GM10847 (cell line): ENCODE data around the gene LANCL1.

ENCODE experiments used
- POLR2A ChIP-seq: IDR thresholded peaks from 2 replicates; pipeline ENCODE4 v1.6.1; 2011; ENCODE audit not compliant: insufficient read length; ENCODE audit errors: extremely low read depth

The LANCL1 gene, protein sequence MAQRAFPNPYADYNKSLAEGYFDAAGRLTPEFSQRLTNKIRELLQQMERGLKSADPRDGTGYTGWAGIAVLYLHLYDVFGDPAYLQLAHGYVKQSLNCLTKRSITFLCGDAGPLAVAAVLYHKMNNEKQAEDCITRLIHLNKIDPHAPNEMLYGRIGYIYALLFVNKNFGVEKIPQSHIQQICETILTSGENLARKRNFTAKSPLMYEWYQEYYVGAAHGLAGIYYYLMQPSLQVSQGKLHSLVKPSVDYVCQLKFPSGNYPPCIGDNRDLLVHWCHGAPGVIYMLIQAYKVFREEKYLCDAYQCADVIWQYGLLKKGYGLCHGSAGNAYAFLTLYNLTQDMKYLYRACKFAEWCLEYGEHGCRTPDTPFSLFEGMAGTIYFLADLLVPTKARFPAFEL

DNA sequence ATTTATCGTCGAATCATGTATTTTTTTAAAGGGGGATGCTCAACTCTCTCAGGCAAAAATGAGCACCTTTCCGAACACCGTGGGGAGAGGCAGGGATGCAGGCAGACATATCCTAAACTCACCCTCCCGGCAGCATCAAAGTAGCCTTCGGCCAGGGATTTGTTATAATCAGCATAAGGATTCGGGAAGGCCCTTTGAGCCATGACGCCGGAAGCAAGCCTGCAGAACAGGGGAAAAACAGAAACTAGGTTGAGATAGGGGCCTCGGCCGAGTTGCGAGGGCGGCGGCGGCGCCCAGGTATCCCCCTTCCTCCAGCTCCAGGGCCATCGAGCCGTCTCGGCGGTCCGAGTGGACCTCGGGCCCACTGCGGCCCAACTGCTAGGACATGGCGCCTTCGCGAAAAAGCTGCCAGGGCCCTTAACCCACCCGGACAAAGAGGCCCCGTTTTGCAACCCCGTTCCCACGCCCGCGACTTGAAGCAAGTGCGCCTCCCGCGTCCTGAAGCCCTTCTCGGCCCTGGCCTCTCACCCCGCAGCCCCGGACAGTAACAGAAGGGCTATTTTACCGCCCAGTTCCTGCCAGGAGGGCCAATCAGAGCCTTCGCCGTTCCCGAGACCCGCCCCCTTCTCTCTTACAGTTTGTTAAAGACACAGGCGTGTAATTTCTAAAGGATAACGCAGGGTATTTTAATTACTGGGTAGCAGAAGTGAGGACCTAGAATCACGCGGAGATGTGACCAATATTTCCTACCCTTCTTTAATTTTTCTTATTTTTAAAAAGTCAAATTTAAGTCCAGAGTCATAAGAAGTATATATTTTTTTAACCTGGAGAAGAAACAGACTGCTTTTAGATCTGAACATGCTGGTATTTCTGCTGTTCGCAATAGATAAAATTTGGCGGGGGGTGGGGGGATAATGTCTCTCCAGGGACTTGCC is at the start of gene LANCL1:
Gene LANCL1, minus strand, starts transcription at position 566 of the 935 bp plus-strand sequence. Its CDS starts 363 bp downstream, at position 203.
- peak; percentile 75 for TF ChIP-seq POLR2A

DNA sequence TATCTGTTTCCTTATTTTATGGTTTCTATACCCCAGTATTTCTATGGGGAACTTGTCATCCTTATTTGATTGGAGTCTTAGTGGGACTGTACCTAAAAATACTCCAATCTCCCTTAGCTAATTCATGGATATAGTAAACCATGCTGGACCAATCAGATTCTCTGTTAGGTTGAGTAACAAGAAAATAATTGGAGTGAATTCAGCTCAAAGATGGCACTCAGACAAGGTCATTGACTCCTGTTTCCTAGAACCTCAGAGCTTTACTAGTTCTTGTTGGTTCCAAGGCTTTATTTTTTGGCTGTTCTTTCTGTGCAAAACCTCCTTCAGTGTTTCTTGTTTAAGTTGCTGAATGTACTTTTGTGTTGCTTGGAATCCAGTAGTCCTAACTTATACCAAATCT is 48.0 kb upstream of the LANCL1 start:
- TF ChIP-seq POLR2A: no peak

DNA sequence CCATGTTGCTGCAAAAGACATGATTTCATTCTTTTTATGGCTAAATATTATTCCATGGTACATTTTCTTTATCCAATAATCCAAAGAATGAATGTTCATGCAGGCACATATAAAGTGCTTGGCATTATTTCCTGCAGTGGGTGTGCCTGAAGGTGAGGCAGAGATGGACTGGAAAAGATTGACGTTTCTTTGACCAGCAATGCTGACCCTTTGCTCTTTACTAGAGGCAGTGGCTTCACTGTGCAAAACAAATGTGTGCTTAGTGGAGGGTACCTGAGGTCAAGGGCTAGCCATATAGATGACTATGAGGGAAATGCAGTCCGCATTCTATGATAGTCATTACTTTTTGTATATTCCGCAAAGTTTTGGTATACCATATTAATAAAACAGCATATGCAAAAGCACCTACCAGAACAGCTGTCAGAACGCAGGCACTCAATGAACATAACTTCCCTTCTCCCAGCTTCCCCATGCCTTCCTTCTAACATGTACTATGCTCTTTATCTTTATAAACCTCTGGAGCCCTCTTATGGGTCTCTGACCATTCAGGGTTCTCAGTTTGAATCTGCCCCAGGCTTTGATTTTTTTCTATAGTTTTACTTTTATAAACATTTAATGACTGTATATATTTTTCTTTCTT is 47.2 kb upstream of the LANCL1 start:
- no peak for TF ChIP-seq POLR2A

DNA sequence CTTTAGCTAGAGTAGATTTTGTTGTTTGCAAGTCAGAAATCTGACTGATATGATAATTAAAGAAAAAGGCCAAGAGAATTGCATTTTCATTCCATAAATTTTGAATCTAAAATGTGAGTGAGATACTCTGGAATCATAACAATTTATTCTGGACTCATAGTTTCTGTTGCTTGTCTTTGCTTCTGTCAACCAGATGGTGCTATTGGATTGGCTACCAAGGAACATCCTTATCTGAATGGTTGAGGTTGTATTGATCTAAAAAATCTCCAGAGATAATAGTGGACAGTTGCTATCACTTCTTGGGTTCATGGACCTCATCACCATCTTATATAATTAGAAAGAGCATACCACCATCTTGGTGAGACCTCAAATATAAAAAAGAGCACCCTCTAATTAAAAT is 45.8 kb upstream of the LANCL1 start:
- no peak for TF ChIP-seq POLR2A

DNA sequence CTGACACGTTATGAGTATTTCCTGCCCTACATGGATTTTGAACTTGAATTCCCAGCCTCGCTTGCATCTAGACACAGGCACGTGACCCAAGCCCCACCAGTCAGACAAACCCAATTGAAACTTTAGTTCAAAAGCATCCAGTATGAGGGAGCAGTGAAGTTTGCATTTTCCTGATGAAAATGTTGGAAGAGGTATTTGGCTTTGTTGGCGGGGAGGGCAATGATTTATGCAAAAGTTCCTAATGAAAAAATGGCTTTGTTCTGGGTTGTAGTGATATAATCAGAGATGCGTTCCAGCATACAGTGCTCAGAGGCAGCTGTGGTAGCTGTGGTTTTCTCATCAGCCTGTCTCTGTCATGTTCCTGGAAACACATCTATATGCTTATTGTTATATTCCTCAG is 43.0 kb upstream of the LANCL1 start:
- TF ChIP-seq POLR2A: no peak

DNA sequence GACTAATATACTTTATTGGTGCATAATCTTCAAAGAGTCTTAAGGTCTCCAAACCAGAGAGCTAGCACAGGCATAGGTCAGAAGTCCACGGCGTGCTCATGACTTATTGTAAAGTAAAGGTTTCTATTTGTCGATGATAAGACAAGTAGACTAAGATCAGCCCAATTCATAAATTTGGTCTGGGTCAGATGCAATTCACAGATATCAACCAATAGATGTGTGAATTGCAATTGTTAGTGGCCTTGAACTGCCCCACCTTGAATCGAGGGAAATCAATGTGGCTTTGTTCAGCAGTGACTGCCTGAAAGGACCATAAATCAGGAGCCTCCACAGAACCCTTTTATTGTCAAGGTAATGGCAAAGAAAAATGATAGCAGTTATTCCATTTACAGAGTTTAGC is 40.7 kb upstream of the LANCL1 start:
- TF ChIP-seq POLR2A: no peak

DNA sequence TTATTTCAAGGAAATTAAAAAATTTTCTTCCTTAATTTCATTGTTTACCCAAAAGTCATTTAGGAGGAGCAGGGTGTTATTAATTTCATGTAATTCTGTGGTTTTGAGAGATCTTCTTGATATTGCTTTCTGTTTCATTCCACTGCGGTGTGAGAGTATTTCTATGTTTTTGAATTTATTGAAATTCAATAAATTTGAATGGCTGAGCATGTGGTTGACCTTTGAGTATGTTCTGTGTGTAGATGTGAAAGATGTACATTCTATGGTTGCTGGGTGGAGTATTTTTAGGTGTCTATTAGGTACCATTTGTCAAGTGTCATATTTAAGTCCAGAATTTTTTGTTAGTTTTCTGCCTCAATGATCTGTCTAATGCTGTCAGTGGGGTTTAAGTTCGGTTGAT is 39.4 kb upstream of the LANCL1 start:
- no peak for TF ChIP-seq POLR2A

DNA sequence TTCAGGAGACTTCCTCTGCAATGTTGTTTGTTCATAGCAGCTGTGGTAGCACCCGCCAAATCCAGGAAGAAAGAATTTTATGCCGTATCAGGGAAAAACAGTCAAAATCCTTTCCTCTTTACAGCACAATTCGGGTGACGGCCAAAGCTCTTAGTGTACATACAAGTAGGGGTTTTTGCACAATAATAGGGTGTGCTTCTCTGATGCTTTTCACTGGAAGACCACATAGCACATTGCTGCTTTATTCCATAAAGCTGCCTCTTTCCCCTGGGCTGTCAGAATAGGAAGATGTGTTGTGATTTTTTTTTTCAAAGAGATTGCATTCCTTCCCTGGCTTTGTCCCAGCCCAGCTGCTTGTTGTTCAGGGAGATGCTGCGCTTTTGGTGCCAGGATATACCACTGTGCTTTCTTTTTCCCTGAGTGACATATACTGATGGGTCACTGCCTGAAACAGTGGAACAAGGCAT is 27.2 kb upstream of the LANCL1 start:
- no peak for TF ChIP-seq POLR2A

DNA sequence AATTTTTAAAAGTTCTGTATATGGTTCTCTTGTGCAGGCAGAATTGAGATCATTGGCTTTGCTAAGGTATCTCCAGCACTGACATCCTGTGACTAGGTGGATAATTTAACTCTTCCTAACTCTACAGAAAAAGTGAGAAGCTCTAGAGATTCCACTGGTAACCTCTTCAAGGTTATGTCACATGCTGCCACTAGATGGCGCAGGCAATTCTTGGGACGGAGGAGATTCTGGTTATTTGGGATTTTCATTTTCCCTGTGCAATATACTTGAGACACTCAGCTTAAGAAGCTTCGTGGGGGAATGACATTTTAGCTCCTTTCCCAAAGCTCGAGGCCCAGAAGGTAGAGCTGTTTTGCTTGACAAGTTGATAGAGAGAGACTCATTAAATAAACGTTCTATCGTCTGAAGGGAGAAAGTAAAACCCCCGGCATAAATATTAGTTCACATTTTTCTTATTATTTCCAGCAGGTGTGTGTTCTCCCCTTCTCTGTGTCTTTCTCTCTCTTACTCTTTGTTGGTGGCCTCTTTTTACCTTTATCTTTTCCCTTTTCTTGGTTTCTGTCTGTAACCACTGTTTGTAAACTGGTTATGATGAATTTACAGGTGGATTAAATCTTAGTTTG is 26.6 kb upstream of the LANCL1 start:
- no peak for TF ChIP-seq POLR2A

DNA sequence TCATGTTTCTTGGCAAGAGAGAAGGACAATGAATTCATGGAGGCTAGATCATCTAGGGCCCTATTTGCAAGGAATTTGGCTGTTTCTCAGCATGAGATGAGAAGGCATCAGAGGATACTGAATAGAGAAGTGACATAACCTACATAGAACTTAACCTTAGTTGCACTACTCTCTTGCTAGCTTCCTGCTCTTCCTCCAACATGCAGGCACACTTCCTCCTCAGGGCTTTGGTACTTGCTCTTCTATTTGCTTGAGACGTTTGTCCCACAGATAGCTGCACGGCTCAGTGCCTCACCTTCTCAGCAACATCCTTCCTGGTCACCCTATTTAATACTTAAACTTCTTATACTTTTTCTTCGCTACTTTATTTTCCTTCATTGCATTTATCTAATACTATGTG is 20.0 kb upstream of the LANCL1 start:
- TF ChIP-seq POLR2A: no peak

DNA sequence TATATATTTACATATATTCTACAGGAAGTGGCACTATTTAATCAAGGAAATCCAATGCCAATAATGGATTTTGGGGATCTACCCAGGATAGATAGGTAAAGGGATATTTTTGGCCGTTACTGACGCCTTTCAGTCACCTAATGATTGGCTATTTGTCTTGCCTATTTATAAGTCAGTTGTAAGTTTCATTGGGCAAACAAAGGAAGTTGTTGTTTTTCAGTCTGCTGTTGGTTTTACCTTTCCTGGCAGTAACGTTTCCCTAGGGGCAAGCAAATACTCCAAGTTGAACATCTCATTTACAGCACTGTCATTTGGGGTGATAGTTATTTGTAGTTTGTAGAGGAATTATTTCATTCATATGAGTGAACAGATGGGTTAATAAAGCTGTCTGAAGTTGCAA is 17.0 kb upstream of the LANCL1 start:
- TF ChIP-seq POLR2A: no peak

DNA sequence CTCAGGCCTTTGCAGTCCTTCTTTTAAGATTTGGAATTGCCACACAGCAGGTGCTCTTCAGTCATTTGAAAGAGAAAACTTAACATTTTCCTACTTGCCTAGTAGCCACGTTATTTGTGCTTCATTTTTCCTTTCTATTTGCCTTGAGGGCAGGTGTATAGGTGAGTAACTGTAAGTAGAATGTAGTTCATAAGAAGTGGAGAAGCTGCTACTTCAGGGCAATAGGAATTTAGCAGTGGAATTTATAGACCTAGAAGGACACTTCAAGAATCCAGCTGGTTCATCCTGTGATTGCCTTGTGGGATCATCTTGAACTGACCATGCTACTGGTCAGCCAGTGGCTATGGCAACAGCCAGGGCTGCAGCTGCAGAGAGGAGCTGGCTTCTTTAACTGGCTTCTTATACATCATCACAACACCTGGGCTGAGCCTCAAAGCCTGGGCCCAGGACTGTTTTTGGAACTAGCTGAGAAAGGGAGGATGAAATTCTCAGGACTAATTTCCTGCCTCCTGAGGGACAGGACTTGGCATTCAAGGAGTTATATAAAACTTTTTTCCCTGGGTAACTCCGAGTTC is 5.1 kb upstream of the LANCL1 start:
- no peak for TF ChIP-seq POLR2A

DNA sequence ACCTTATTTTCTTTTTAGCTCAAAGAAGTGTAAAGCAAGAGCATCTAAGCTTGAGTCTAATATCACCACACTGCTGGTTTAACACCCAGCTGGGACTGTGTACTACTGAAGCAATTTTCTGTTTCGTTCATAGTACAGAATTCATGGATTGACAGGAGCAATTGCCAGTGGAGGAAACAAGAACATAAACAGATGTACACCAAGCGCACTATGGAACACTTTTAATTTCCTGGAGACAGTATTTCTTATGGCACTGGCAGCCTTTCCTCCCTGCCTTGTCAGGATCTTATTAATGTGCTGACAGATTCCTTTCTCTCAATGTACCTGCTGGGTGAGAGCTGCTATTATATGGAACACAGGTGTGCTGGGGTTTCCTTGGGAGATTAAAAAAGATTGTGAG is 4.2 kb upstream of the LANCL1 start:
- TF ChIP-seq POLR2A: no peak

DNA sequence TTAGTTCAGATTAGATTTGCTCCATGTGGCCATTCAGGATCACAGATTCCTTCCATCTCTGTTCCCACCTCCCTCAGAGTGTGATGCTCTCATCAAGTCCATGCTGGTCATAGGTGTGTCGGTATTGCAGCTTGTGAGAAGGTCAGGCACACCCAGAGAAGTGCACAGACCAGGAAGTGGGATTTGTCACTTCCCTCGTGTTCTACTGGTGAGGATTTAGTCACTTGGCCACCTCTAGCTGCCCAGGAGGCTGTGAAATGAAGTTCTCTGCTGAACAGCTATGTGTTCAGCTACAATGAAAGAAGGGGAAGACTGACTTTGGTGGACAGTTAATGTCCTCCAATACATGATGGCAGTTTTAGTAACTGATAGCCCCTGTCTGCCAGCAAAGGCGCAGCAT is 3.5 kb upstream of the LANCL1 start:
- no peak for TF ChIP-seq POLR2A

DNA sequence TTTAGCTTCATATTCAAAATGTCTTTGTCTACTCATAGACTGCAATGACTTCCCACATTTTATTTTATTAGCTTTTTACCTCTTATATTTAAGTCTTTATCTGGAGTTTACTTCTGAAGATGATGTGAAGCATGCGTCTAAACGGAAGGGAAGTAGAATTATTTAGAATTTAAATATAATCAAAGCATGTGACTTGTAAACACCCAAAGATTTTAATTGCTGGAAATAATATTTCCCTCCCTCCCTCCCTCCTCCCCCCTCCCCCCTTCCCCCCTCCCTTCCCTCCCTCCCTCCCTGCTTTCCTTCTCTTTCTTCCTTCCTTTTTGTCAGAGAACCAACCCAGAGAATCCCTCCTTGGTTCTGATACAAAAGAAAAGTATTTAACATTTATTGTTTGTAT is 2.1 kb upstream of the LANCL1 start:
- TF ChIP-seq POLR2A: no peak

DNA sequence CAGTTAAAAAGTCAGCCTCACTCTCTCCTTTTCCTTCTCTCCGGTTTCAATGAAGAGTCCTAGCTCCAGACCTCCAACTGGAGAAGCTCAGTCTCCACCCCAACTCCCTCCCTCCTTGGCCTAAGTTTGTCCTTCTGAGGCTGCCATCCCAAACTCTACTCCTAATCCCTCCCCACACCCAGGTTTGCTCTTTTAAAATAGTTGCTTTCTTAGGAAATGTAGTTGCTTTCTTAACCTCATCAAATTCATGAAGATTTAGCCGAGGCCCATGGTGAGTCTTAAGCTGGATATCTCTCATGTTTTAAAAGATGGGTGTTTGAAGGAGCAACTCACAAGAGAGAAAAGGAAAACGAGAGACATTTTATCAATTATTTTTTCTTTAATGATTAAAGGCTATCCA is 937 bp upstream of the LANCL1 start:
- TF ChIP-seq POLR2A: no peak
